OCI-LY1 (cell line): ENCODE measurements around the gene FAM43A.

Experiments used
- H2AFZ ChIP-seq: fragments of 200-600 bp; sonication (generic), shearing (Covaris generic); 2 replicates; pipeline ENCODE4 v1.6.0; 2014; ENCODE audit warnings: antibody characterized with exemption, mild to moderate bottlenecking, low read length
- H3F3A ChIP-seq: fragments of 200-600 bp; sonication (generic), shearing (Covaris generic); 2 replicates; pipeline ENCODE4 v1.6.0; 2014; ENCODE audit warnings: mild to moderate bottlenecking, antibody characterized with exemption, low read length, moderate library complexity; ENCODE audit not compliant: insufficient read depth
- H3K27ac ChIP-seq: fragments of 200-600 bp; sonication (generic); 2 replicates; pipeline ENCODE4 v1.5.1; 2014; ENCODE audit warnings: low read length, mixed run types, mild to moderate bottlenecking, low read depth; ENCODE audit not compliant: poor library complexity, severe bottlenecking
- H3K27me3 ChIP-seq: fragments of 200-600 bp; sonication (generic); 2 replicates; pipeline ENCODE4 v1.6.0; 2014; ENCODE audit warnings: antibody characterized with exemption, mild to moderate bottlenecking, low read length, moderate library complexity; ENCODE audit not compliant: insufficient read depth
- H3K36me3 ChIP-seq: fragments of 200-600 bp; sonication (generic); 2 replicates; pipeline ENCODE4 v1.6.1; 2014; ENCODE audit warnings: mild to moderate bottlenecking, antibody characterized with exemption, low read length, moderate library complexity, mixed read lengths; ENCODE audit not compliant: insufficient read depth
- H3K4me1 ChIP-seq: fragments of 200-600 bp; sonication (generic); 2 replicates; pipeline ENCODE4 v1.5.1; 2014; ENCODE audit warnings: mild to moderate bottlenecking, low read length, moderate library complexity; ENCODE audit not compliant: insufficient read depth, severe bottlenecking
- H3K4me2 ChIP-seq: fragments of 200-600 bp; sonication (generic), shearing (Covaris generic); 2 replicates; pipeline ENCODE4 v1.6.1; 2014; ENCODE audit warnings: low read length
- H3K4me3 ChIP-seq: fragments of 200-600 bp; sonication (generic); 2 replicates; pipeline ENCODE4 v1.5.1; 2014; ENCODE audit warnings: low read length, low read depth, mild to moderate bottlenecking, mixed read lengths; ENCODE audit not compliant: poor library complexity, severe bottlenecking
- H3K79me2 ChIP-seq: fragments of 200-600 bp; shearing (Covaris generic); 2 replicates; pipeline ENCODE4 v1.6.1; 2016; ENCODE audit warnings: mixed run types, low read length, mixed read lengths; ENCODE audit not compliant: insufficient read depth
- H3K9ac ChIP-seq: fragments of 200-600 bp; sonication (generic), shearing (Covaris generic); 2 replicates; pipeline ENCODE4 v1.6.1; 2014; ENCODE audit warnings: mild to moderate bottlenecking, low read length, mixed read lengths
- H3K9me2 ChIP-seq: fragments of 200-600 bp; sonication (generic), shearing (Covaris generic); 2 replicates; pipeline ENCODE4 v1.6.1; 2014; ENCODE audit warnings: low read depth, mild to moderate bottlenecking, low read length, mixed read lengths
- H3K9me3 ChIP-seq: fragments of 200-600 bp; shearing (Covaris generic); 2 replicates; pipeline ENCODE4 v1.6.1; 2014; ENCODE audit warnings: low read length, mixed read lengths
- H4K20me1 ChIP-seq: fragments of 200-600 bp; sonication (generic), shearing (Covaris generic); 2 replicates; pipeline ENCODE4 v1.6.0; 2016; ENCODE audit warnings: mild to moderate bottlenecking, low read length; ENCODE audit not compliant: insufficient read depth
- CTCF ChIP-seq: fragments of 200-600 bp; sonication (generic), shearing (Covaris generic); IDR thresholded peaks from 2 replicates; pipeline ENCODE4 v1.5.1; 2017; ENCODE audit warnings: mild to moderate bottlenecking, antibody characterized with exemption, low read length, moderate library complexity, mixed read lengths
- EZH2 ChIP-seq: fragments of 200-600 bp; sonication (generic), shearing (Covaris generic); IDR thresholded peaks from 2 replicates; pipeline ENCODE4 v1.8.0; 2017; ENCODE audit warnings: borderline replicate concordance, mixed run types, mild to moderate bottlenecking, antibody characterized with exemption, low read length, moderate library complexity, mixed read lengths

FAM43A gene

GRCh38 chr3:194676471-194676870 is 9.2 kb upstream of the FAM43A start:
- Histone ChIP-seq H4K20me1 (no peaks in the 10 kb centered on the region), H3F3A (no peaks in the 10 kb centered on the region), H3K27ac (no peak overlapping the region), H3K36me3 (no peaks in the 10 kb centered on the region), H3K4me1 (peaks cover 4% of the 10 kb centered on the region), H3K9me3 (no peaks in the 10 kb centered on the region), H3K9ac (no peak overlapping the region), H3K4me3 (no peak overlapping the region), H2AFZ (no peak overlapping the region), H3K9me2 (no peaks in the 10 kb centered on the region), H3K27me3 (no peaks in the 10 kb centered on the region), H3K4me2 (no peak overlapping the region), H3K79me2 (peaks cover 5% of the 10 kb centered on the region; the same call in 1 of the 2 replicates)
- TF ChIP-seq EZH2 (no peak), CTCF (no peak)

GRCh38 chr3:194680888-194681615 is 4.6 kb upstream of the FAM43A start:
- TF ChIP-seq EZH2 = no peak
- no peak for TF ChIP-seq CTCF
- H3K27ac ChIP-seq = no peak overlapping the region
- H3K4me1 ChIP-seq = peaks cover 12% of the 10 kb centered on the region
- no peaks in the 10 kb centered on the region for H3K9me2 ChIP-seq
- no peak overlapping the region for H3K4me3 ChIP-seq
- H3K4me2 ChIP-seq = no peak overlapping the region
- H2AFZ ChIP-seq = no peak overlapping the region
- H3K79me2 ChIP-seq = no peaks in the 10 kb centered on the region
- no peaks in the 10 kb centered on the region for H3K36me3 ChIP-seq
- no peaks in the 10 kb centered on the region for H3F3A ChIP-seq
- H4K20me1 ChIP-seq = no peaks in the 10 kb centered on the region
- no peak overlapping the region for H3K9ac ChIP-seq
- H3K27me3 ChIP-seq = peaks cover 13% of the 10 kb centered on the region; the same call in 1 of the 2 replicates
- H3K9me3 ChIP-seq = no peaks in the 10 kb centered on the region

- no peaks in the 10 kb centered on the region for H3K9me2 ChIP-seq
- H3K27ac ChIP-seq = no peak overlapping the region
- H3K9ac ChIP-seq = no peak overlapping the region
- no peak for TF ChIP-seq CTCF
- no peak for TF ChIP-seq EZH2
- H3F3A ChIP-seq = no peaks in the 10 kb centered on the region
- no peak overlapping the region for H3K4me2 ChIP-seq
- no peaks in the 10 kb centered on the region for H3K9me3 ChIP-seq
- no peak overlapping the region for H2AFZ ChIP-seq
- no peak overlapping the region for H3K4me3 ChIP-seq
- H3K36me3 ChIP-seq = no peaks in the 10 kb centered on the region
- H4K20me1 ChIP-seq = no peaks in the 10 kb centered on the region
- H3K79me2 ChIP-seq = no peaks in the 10 kb centered on the region
- H3K4me1 ChIP-seq = peaks cover 23% of the 10 kb centered on the region
- H3K27me3 ChIP-seq = peaks cover 13% of the 10 kb centered on the region; the same call in 1 of the 2 replicates
Measured at GRCh38 chr3:194682189-194682693, 3.4 kb upstream of the FAM43A start.
